KMS-11 (cell line): ENCODE measurements around the gene SLC22A14.

Experiments used
- H2AFZ ChIP-seq: fragments of 200-600 bp; sonication (generic); 2 replicates; pipeline ENCODE4 v1.6.1; 2016; ENCODE audit warnings: antibody characterized with exemption, mixed run types, low read depth
- H3K27ac ChIP-seq: fragments of 200-600 bp; sonication (generic); 2 replicates; pipeline ENCODE4 v1.6.1; 2016; ENCODE audit warnings: mild to moderate bottlenecking, mixed run types
- H3K27me3 ChIP-seq: fragments of 200-600 bp; sonication (generic); 2 replicates; pipeline ENCODE4 v1.6.1; 2017; ENCODE audit warnings: mild to moderate bottlenecking, low read depth, mixed run types, moderate library complexity; ENCODE audit not compliant: insufficient read depth
- H3K36me3 ChIP-seq: fragments of 200-600 bp; sonication (generic); 2 replicates; pipeline ENCODE4 v1.6.1; 2017; ENCODE audit warnings: mild to moderate bottlenecking, mixed run types; ENCODE audit not compliant: insufficient read depth
- H3K4me1 ChIP-seq: fragments of 200-600 bp; sonication (generic); 2 replicates; pipeline ENCODE4 v1.6.1; 2016; ENCODE audit warnings: mild to moderate bottlenecking, low read depth, mixed run types; ENCODE audit not compliant: poor library complexity, severe bottlenecking
- H3K4me2 ChIP-seq: fragments of 200-600 bp; sonication (generic); 2 replicates; pipeline ENCODE4 v1.7.0; 2016; ENCODE audit warnings: mild to moderate bottlenecking, mixed run types
- H3K4me3 ChIP-seq: fragments of 200-600 bp; sonication (generic); IDR thresholded peaks from 2 replicates; pipeline ENCODE4 v1.6.1; 2017; ENCODE audit warnings: low read depth, low read length, mixed read lengths; ENCODE audit not compliant: insufficient read depth
- H3K79me2 ChIP-seq: fragments of 200-600 bp; sonication (generic); 2 replicates; pipeline ENCODE4 v1.6.1; 2016; ENCODE audit warnings: low read depth, mixed run types; ENCODE audit not compliant: insufficient read depth
- H3K9ac ChIP-seq: fragments of 200-600 bp; sonication (generic); 2 replicates; pipeline ENCODE4 v1.6.1; 2016; ENCODE audit warnings: mild to moderate bottlenecking, mixed run types
- H4K20me1 ChIP-seq: fragments of 200-600 bp; sonication (generic); 2 replicates; pipeline ENCODE4 v1.6.1; 2016; ENCODE audit warnings: mild to moderate bottlenecking, mixed run types; ENCODE audit not compliant: insufficient read depth
- TF ChIP-seq, protein P1 (sequence below): fragments of 200-600 bp; sonication (generic); conservative IDR thresholded peaks from 2 replicates; pipeline ENCODE4 v1.6.1; 2017; ENCODE audit warnings: low read depth, mild to moderate bottlenecking, antibody characterized with exemption, low read length, moderate library complexity, mixed read lengths

The SLC22A14 gene

DNA sequence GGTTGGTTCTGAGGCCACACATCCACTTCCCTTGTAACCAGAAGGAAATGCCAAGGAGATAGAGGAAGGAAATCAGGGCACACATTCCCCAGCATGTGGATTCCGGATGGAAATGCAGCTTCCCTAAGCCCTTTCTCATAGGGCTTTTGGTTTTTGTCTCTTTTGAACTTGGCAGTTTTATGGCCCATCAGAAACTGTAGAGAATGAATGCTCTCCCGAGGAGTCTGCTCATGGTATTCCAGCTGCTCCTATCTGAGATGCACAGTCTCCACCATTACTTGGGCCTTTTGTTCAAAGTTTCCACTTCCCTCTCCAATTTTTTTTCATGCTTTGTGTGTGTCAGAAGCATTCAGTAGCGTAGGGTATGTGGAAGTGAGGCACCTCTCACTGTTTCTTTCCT, 85.7 kb downstream of the SLC22A14 start:
- H2AFZ ChIP-seq: no peak overlapping the region
- H3K36me3 ChIP-seq: no peaks in the 10 kb centered on the region
- H3K27me3 ChIP-seq: no peaks in the 10 kb centered on the region
- no peak overlapping the region for H3K4me3 ChIP-seq
- H3K79me2 ChIP-seq: no peaks in the 10 kb centered on the region
- no peaks in the 10 kb centered on the region for H4K20me1 ChIP-seq
- TF ChIP-seq, protein P1, sequence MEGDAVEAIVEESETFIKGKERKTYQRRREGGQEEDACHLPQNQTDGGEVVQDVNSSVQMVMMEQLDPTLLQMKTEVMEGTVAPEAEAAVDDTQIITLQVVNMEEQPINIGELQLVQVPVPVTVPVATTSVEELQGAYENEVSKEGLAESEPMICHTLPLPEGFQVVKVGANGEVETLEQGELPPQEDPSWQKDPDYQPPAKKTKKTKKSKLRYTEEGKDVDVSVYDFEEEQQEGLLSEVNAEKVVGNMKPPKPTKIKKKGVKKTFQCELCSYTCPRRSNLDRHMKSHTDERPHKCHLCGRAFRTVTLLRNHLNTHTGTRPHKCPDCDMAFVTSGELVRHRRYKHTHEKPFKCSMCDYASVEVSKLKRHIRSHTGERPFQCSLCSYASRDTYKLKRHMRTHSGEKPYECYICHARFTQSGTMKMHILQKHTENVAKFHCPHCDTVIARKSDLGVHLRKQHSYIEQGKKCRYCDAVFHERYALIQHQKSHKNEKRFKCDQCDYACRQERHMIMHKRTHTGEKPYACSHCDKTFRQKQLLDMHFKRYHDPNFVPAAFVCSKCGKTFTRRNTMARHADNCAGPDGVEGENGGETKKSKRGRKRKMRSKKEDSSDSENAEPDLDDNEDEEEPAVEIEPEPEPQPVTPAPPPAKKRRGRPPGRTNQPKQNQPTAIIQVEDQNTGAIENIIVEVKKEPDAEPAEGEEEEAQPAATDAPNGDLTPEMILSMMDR: no peak
- H3K27ac ChIP-seq: no peak overlapping the region
- no peak overlapping the region for H3K9ac ChIP-seq
- H3K4me1 ChIP-seq: no peaks in the 10 kb centered on the region
- H3K4me2 ChIP-seq: no peak overlapping the region
